ENCODE results near the gene PRKCQ.

PRKCQ gene

GRCh38 chr10:6622921-6623320 lies 42.8 kb upstream of the PRKCQ start:
- Histone ChIP-seq H3K27ac (ENCODE audit: low read length) (no peak overlapping the region), H3F3A (ENCODE audit: insufficient read depth, low read length) (no peaks in the 10 kb centered on the region), H3K9me3 (replicated peaks; ENCODE audit: insufficient read depth, low read length) (no peaks in the 10 kb centered on the region), H3K4me2 (ENCODE audit: low read depth, low read length) (no peak overlapping the region), H4K20me1 (ENCODE audit: insufficient read depth, low read length) (no peaks in the 10 kb centered on the region), H3K4me3 (ENCODE audit: low read length) (no peak overlapping the region), H3K9ac (ENCODE audit: low read length) (no peak overlapping the region), H3K36me3 (replicated peaks; ENCODE audit: insufficient read depth, low read length) (no peaks in the 10 kb centered on the region), H3K27me3 (replicated peaks; ENCODE audit: insufficient read depth, low read length) (no peaks in the 10 kb centered on the region), H3K79me2 (ENCODE audit: low read length) (no peaks in the 10 kb centered on the region), H3K9me2 (replicated peaks; ENCODE audit: insufficient read depth, low read length) (no peaks in the 10 kb centered on the region), H2AFZ (ENCODE audit: low read length) (no peak overlapping the region), H3K4me1 (ENCODE audit: low read length) (no peaks in the 10 kb centered on the region)
- no peak for DNase-seq
- TF ChIP-seq EZH2 (optimal IDR thresholded peaks at IDR 0.05; ENCODE audit: low read depth, low read length) (no peak), EZH2phosphoT487 (IDR thresholded peaks at IDR 0.05; ENCODE audit: low read length) (no peak), CTCF (IDR thresholded peaks at IDR 0.05; ENCODE audit: low read length) (no peak)

- TF ChIP-seq CTCF (IDR thresholded peaks at IDR 0.05; ENCODE audit: low read length), result no peak
- TF ChIP-seq EZH2phosphoT487 (IDR thresholded peaks at IDR 0.05; ENCODE audit: low read length), result no peak
- no peak for TF ChIP-seq EZH2 (optimal IDR thresholded peaks at IDR 0.05; ENCODE audit: low read depth, low read length)
- no peaks in the 10 kb centered on the region for H3K36me3 ChIP-seq (replicated peaks; ENCODE audit: insufficient read depth, low read length)
- no peaks in the 10 kb centered on the region for H3K4me1 ChIP-seq (ENCODE audit: low read length)
- no peaks in the 10 kb centered on the region for H3F3A ChIP-seq (ENCODE audit: insufficient read depth, low read length)
- H2AFZ ChIP-seq (ENCODE audit: low read length), result no peak overlapping the region
- DNase-seq, result no peak
- no peaks in the 10 kb centered on the region for H3K9me3 ChIP-seq (replicated peaks; ENCODE audit: insufficient read depth, low read length)
- H3K79me2 ChIP-seq (ENCODE audit: low read length), result no peaks in the 10 kb centered on the region
- H3K27me3 ChIP-seq (replicated peaks; ENCODE audit: insufficient read depth, low read length), result no peaks in the 10 kb centered on the region
- no peak overlapping the region for H3K27ac ChIP-seq (ENCODE audit: low read length)
- H3K4me2 ChIP-seq (ENCODE audit: low read depth, low read length), result no peak overlapping the region
- no peak overlapping the region for H3K9ac ChIP-seq (ENCODE audit: low read length)
- H4K20me1 ChIP-seq (ENCODE audit: insufficient read depth, low read length), result no peaks in the 10 kb centered on the region
- no peak overlapping the region for H3K4me3 ChIP-seq (ENCODE audit: low read length)
- no peaks in the 10 kb centered on the region for H3K9me2 ChIP-seq (replicated peaks; ENCODE audit: insufficient read depth, low read length)
These were observed 41.5 kb upstream of the PRKCQ start for GRCh38 chr10:6621536-6621935.

- H2AFZ ChIP-seq (ENCODE audit: low read length), result no peak overlapping the region
- H3K4me1 ChIP-seq (ENCODE audit: low read length), result no peaks in the 10 kb centered on the region
- no peaks in the 10 kb centered on the region for H3K9me2 ChIP-seq (replicated peaks; ENCODE audit: insufficient read depth, low read length)
- TF ChIP-seq EZH2phosphoT487 (IDR thresholded peaks at IDR 0.05; ENCODE audit: low read length), result no peak
- TF ChIP-seq CTCF (IDR thresholded peaks at IDR 0.05; ENCODE audit: low read length), result no peak
- no peak for TF ChIP-seq EZH2 (optimal IDR thresholded peaks at IDR 0.05; ENCODE audit: low read depth, low read length)
- no peaks in the 10 kb centered on the region for H3K27me3 ChIP-seq (replicated peaks; ENCODE audit: insufficient read depth, low read length)
- no peaks in the 10 kb centered on the region for H3K36me3 ChIP-seq (replicated peaks; ENCODE audit: insufficient read depth, low read length)
- no peak overlapping the region for H3K9ac ChIP-seq (ENCODE audit: low read length)
- H3F3A ChIP-seq (ENCODE audit: insufficient read depth, low read length), result no peaks in the 10 kb centered on the region
- H3K79me2 ChIP-seq (ENCODE audit: low read length), result no peaks in the 10 kb centered on the region
- no peak overlapping the region for H3K27ac ChIP-seq (ENCODE audit: low read length)
- H4K20me1 ChIP-seq (ENCODE audit: insufficient read depth, low read length), result no peaks in the 10 kb centered on the region
- no peak for DNase-seq
- no peak overlapping the region for H3K4me2 ChIP-seq (ENCODE audit: low read depth, low read length)
- no peaks in the 10 kb centered on the region for H3K9me3 ChIP-seq (replicated peaks; ENCODE audit: insufficient read depth, low read length)
- H3K4me3 ChIP-seq (ENCODE audit: low read length), result no peak overlapping the region
These were observed 39.6 kb upstream of the PRKCQ start for GRCh38 chr10:6619660-6620059.

All from MM.1S (cell line).